Left cardiac atrium (tissue), 4 donors: ENCODE data around the gene OR5K3. TPM values are rescaled to one million over a fixed set of nuclear protein-coding genes. Genes with fewer than 3 reads are reported as not detected.
"Not testable (repeated sequence)": the region's sequence is repeated elsewhere in the genome, so short reads cannot be mapped to it uniquely, and the experiment has no call there.

Experiments
- ATAC-seq, 2 donors: fragments of 200-7000 bp; cut with Tn5 transposase; one replicate each; pipeline ENCODE4 v1.9.1; 2020; ENCODE audit warnings: mild to moderate bottlenecking in 2 of 2, moderate library complexity in 2 of 2
- DNase-seq: peaks from one replicate; pipeline ENCODE4 v3.0.0-alpha.2; 2020
- intact Hi-C, 2 donors: fragments of 100-400 bp; cut with DNase I; formaldehyde crosslinking; loops; one replicate each; pipeline versions ENCODE4 v1.14.1 to v1.15.1; 2022 to 2023
- long read RNA-seq: library from polyadenylated mRNA; unstranded; transcript quantifications from one replicate; pipeline ENCODE4 v2.0.0, GENCODE V29; 2021
- total RNA-seq, 2 donors: library from RNA; stranded (reverse); fragmentation: NEBNext Ultra II Directional; extraction: Animal tissue kit (Norgen Biotek cat#: 25700); gene quantifications; one replicate each; pipeline ENCODE4 v1.2.1, GENCODE V29; 2021
- donor health status: DM: no; HTN: yes; CAD: no.
- donor health status: DM: no; HTN: yes; CAD: no; lungs with severe emphysema.
- donor health status: DM: yes; HTN: yes; CAD: no.
- donor health status: Dilated cardiomyopathy.

Gene OR5K3
- not detected for total RNA-seq
- long read RNA-seq, result 0 reads

DNA sequence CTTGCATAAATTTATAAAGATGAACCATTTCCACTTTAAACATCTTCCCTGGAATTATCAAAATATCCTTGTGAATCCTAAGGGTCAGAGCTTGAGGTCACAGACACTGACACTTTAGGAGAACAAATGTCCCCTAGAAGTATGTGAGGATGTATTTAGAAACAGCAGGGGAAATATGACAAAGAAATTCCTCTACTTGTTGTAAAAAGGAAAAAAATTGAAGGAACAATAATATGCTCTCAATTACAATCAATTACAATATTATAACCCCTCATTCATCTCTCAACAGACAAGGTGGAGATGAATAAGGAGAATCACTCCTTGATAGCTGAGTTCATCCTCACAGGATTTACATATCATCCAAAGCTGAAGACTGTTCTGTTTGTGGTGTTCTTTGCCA lies at the start of gene OR5K3:
TSS of gene OR5K3 (plus strand) at position 301 of the 400 bp plus-strand sequence. CDS start at position 301, 0 bp downstream.
- intact Hi-C loops, result no loop called here
- ATAC-seq, result no peak

GRCh38 chr3:98341758-98342157 lies 48.7 kb upstream of the OR5K3 start:
- DNase-seq, result no peak
- no peak for ATAC-seq
- intact Hi-C loops, result no loop called here

More for the DNA sequence above, at the start of gene OR5K3:
- DNase-seq, result no peak

GRCh38 chr3:98343647-98344507 lies 46.6 kb upstream of the OR5K3 start:
- no peak for ATAC-seq
- intact Hi-C loops, result no loop called here
- DNase-seq, result no peak

- intact Hi-C loops, result no loop called here
These were observed 40.4 kb upstream of the OR5K3 start for GRCh38 chr3:98350082-98350481.

GRCh38 chr3:98353554-98353953 lies 36.9 kb upstream of the OR5K3 start, which contains the start of gene OR5K4:
Gene OR5K4, plus strand, starts transcription at chr3:98353854. Its CDS starts 0 bp downstream, at chr3:98353854.
- ATAC-seq (no peak), DNase-seq (no peak)

More at GRCh38 chr3:98350082-98350481, 40.4 kb upstream of the OR5K3 start:
- ATAC-seq (no peak), DNase-seq (no peak)

DNA sequence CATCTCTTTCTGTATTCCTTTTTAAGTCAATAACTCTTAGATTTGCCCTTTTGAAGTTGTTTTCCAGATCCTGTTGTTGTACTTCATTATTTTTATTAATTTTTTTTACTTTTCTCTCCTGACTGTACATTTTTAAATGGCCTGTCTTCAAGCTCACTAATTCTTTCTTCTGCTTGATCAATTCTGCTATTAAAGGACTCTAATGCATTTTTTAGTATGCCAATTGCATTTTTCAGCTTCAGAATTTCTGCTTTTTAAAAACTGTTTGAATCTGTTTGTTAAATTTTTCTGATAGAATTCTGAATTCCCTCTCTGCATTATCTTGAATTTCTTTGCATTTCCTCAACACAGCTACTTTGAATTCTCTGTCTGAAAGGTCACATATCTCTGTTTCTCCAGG lies 31.2 kb upstream of the OR5K3 start:
- DNase-seq (no peak), ATAC-seq (no peak)
- intact Hi-C loops, result no loop called here

More at GRCh38 chr3:98353554-98353953, 36.9 kb upstream of the OR5K3 start, which contains the start of gene OR5K4:
- intact Hi-C loops, result no loop called here

- no peak for ATAC-seq
- intact Hi-C loops, result no loop called here
- no peak for DNase-seq
These were observed 30.3 kb upstream of the OR5K3 start for GRCh38 chr3:98359993-98360675.

GRCh38 chr3:98360681-98361080 lies 29.8 kb upstream of the OR5K3 start:
- DNase-seq (no peak), ATAC-seq (no peak)
- intact Hi-C loops, result no loop called here

GRCh38 chr3:98361289-98361688 lies 29.2 kb upstream of the OR5K3 start:
- intact Hi-C loops, result no loop called here
- no peak for ATAC-seq
- DNase-seq, result no peak

GRCh38 chr3:98367464-98368246 lies 22.8 kb upstream of the OR5K3 start:
- no peak for ATAC-seq

DNA sequence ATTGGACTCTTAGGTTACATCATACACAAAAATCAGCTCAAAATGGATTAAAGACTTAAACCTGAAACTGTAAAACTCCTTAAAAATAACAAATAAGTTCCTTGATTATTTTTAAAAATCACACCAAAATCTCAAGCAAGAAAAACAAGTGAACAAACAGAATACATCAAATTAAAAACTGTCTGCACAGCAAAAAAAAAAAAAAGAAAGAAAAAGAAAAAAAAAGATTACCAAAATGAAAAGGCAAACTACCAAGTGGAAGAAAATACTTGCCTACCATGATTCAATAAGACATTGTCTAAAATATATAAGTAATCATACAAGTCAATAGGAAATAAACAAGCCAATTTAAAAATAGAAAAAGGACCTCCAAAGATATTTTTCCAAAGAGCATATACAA lies 19.3 kb upstream of the OR5K3 start:
- no peak for DNase-seq
- intact Hi-C loops, result no loop called here
- no peak for ATAC-seq

More at GRCh38 chr3:98367464-98368246, 22.8 kb upstream of the OR5K3 start:
- intact Hi-C loops, result no loop called here
- DNase-seq, result no peak

- no peak for ATAC-seq
- intact Hi-C loops, result no loop called here
- no peak for DNase-seq
These were observed 18.6 kb upstream of the OR5K3 start for GRCh38 chr3:98371853-98372252.

DNA sequence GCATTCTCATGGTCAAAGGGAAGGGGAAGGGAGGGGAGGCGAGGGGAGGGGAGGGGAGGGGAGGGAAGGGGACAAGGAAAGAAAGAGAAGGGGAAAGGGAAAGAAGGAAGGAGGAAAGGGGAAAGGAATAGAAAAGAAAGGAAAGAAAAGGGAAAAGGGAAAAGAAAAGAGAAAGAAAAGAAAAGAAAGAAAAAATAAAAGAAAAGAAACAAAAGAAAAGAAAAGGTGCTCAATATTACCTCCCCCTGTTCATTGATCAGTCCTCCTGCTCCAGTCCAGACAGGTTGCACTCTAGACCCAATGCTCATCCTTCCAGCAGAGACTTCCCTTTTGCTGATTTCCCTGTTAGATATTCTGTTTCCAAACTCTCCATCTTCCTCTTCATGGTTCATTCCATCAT lies 18.0 kb upstream of the OR5K3 start:
- intact Hi-C loops, result no loop called here
- ATAC-seq (no peak), DNase-seq (no peak)

GRCh38 chr3:98376631-98377030 lies 13.8 kb upstream of the OR5K3 start:
- no peak for ATAC-seq
- DNase-seq, result no peak
- intact Hi-C loops, result no loop called here

DNA sequence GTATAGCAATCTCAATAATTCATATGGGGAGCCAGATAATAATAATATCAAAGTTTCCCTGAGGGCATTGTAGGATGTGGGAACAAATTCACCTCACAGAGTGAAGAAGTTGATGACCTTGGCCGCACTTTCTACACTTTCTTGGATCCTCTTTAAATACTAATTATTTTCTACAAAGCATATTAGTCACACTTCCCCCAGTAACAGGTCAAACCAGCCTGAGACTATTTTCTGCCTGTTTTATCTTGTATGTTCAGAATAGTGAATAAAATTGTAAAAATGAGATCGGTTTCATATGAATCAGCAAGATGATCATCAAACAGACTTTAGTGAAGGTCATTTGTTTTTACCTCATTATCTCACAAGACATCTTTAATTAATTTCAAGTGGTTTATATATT lies 2.3 kb upstream of the OR5K3 start:
- intact Hi-C loops, result no loop called here
- ATAC-seq (no peak), DNase-seq (no peak)

DNA sequence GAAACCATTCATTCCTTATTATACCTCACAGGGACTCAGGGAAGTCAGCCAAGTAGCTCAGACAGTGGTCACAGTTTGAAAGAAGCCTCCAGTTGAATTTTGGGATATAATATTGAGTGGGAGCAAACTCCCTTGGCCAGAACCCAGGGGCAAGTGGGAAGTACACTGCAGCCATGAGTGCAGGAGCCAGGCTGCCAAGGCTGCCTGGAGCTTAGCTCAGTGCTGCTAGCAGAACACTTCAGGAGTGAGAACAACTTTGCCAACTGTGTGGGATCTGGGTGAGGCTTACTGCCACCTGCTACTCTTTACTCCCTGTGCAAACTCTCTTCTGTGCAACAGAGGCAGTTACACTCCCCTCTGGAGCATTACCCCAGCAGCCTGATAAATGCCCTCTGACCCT lies 4.6 kb downstream of the OR5K3 start:
- DNase-seq (no peak), ATAC-seq (no peak)
- intact Hi-C loops, result no loop called here

- DNase-seq, ATAC-seq, intact Hi-C loops: not testable (repeated sequence)
These were observed 6.0 kb downstream of the OR5K3 start for GRCh38 chr3:98396482-98396881.

GRCh38 chr3:98398513-98398912 lies 8.0 kb downstream of the OR5K3 start:
- ATAC-seq, result no peak
- intact Hi-C loops, result no loop called here
- no peak for DNase-seq

DNA sequence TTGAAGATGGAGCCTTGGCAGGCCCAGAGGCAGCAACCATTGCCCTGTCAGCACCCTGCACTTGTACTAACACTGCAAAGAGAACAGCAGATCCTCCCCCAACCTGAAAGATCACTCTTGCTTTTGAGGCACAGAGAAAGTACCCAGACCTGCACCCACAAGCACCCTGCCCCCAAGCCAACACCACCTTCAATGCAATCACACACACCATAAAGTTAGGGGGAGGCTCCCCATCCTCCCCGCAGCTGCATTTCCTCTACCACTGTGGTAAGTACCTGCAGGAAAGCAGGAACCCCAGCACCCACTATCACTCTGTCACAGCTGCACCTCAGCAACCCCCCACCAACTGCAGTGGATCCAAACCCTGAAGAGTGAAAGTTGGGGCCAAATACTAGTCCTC lies 12.0 kb downstream of the OR5K3 start:
- no peak for DNase-seq
- intact Hi-C loops, result no loop called here
- no peak for ATAC-seq

DNA sequence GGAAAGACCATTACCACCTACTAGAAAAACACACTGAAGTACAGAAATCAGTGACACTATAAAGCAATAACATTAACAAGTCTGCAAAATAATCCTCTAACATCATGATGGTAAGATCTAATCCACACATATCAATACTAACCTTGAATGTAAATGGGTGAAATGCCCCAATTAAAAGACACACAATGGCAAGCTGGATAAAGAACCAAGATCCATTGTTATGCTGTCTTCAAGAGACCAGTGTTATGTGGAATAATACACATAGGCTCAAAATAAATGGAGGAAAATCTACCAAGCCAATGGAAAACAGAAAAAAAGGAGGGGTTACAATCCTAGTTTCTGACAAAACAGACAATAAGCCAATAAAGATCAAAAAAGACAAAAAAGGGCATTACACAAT lies 13.5 kb downstream of the OR5K3 start:
- intact Hi-C loops, result no loop called here
- no peak for DNase-seq
- ATAC-seq, result no peak
